Measurements from ENCODE around the gene TRIM28. TPM values are rescaled to one million over a fixed set of nuclear protein-coding genes. Genes with fewer than 3 reads are reported as not detected.

Gene TRIM28
- total RNA-seq, 2 experiments from 2014 or later = 671 to 701 TPM

GRCh38 chr19:58515259-58515658 lies 28.6 kb upstream of the TRIM28 start:
- H3K4me3 Mint-ChIP-seq = peak overlapping the region; percentile 90
- H3K27ac Mint-ChIP-seq = peak overlapping the region; percentile 64
- DNase-seq = no peak
- H3K27me3 Mint-ChIP-seq = no peaks in the 10 kb centered on the region
- H3K9me3 Mint-ChIP-seq = no peaks in the 10 kb centered on the region
- peaks cover 25% of the 10 kb centered on the region for H3K4me1 Mint-ChIP-seq
- peaks cover 26% of the 10 kb centered on the region for H3K36me3 Mint-ChIP-seq

- Mint-ChIP-seq H3K4me1 (peaks cover 29% of the 10 kb centered on the region), H3K4me3 (peak overlapping the region; percentile 90), H3K36me3 (peaks cover 26% of the 10 kb centered on the region), H3K27ac (peak overlapping the region; percentile 38), H3K27me3 (no peaks in the 10 kb centered on the region), H3K9me3 (no peaks in the 10 kb centered on the region)
- no peak for DNase-seq
Measured at GRCh38 chr19:58516246-58516836, 27.5 kb upstream of the TRIM28 start.

GRCh38 chr19:58516964-58517833 lies 26.7 kb upstream of the TRIM28 start:
- Mint-ChIP-seq H3K4me1 (peaks cover 29% of the 10 kb centered on the region), H3K4me3 (peak overlapping the region; percentile 96), H3K9me3 (no peaks in the 10 kb centered on the region), H3K36me3 (peaks cover 26% of the 10 kb centered on the region), H3K27ac (no peak overlapping the region), H3K27me3 (no peaks in the 10 kb centered on the region)
- DNase-seq = no peak

DNA sequence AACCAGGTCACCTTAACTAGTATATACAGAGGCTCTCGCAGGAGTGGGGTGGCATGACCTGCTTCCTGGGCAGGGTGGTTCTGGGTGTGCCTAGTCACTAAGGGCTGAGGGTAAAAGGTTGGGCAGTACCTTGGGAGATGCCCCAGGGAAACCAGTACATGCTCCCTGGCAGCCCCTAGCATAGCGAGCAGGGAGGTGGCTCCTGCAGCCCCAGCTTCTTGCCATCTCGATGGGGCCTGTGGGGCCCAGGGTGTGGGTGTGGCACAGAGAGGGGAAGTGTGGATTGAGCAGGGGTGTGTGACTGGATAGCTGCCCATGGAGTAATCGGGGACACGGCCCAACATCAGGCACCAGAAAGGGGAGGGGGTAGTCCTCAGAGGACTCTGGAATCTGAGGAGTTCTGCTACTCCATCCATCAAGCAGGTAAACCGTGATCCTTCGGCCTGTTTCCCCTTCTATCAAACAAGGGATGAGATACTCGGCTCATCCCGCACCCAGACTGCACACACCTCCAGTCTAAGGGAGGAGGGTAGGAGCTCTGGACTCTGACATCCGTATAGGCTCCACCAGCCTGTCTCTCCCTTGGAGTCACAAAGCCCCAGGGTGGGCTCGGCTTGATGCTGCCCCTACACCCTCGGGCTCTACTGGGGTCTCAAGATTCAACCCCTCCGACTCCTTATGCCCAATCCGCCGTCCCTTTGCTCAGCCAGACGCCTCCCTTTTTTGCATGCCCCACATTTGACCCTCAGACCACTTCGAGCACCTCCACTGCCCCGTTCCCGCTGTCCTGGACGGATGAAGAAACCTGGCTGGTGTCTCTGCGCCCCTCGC lies 25.4 kb upstream of the TRIM28 start:
- Mint-ChIP-seq H3K27ac (peak overlapping the region; percentile 88), H3K4me1 (peaks cover 29% of the 10 kb centered on the region), H3K4me3 (peak overlapping the region; percentile 96), H3K27me3 (no peaks in the 10 kb centered on the region), H3K9me3 (no peaks in the 10 kb centered on the region), H3K36me3 (peaks cover 26% of the 10 kb centered on the region)
- DNase-seq = peak; percentile 19

DNA sequence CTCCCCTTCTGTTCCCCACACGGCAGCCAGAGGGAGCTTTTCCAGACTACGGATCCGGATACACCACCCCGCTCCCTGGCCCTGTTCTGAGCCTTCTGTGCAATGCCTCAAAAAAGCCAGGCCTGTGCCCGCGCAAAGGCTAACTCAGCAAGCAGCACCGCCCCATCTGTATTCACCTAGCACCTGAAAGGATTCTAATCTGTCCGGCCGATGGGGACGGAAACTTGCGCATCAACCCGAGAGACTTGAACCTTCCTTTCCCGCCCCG lies 24.8 kb upstream of the TRIM28 start:
- H3K4me3 Mint-ChIP-seq = peak overlapping the region; percentile 96
- no peaks in the 10 kb centered on the region for H3K27me3 Mint-ChIP-seq
- peaks cover 27% of the 10 kb centered on the region for H3K4me1 Mint-ChIP-seq

DNA sequence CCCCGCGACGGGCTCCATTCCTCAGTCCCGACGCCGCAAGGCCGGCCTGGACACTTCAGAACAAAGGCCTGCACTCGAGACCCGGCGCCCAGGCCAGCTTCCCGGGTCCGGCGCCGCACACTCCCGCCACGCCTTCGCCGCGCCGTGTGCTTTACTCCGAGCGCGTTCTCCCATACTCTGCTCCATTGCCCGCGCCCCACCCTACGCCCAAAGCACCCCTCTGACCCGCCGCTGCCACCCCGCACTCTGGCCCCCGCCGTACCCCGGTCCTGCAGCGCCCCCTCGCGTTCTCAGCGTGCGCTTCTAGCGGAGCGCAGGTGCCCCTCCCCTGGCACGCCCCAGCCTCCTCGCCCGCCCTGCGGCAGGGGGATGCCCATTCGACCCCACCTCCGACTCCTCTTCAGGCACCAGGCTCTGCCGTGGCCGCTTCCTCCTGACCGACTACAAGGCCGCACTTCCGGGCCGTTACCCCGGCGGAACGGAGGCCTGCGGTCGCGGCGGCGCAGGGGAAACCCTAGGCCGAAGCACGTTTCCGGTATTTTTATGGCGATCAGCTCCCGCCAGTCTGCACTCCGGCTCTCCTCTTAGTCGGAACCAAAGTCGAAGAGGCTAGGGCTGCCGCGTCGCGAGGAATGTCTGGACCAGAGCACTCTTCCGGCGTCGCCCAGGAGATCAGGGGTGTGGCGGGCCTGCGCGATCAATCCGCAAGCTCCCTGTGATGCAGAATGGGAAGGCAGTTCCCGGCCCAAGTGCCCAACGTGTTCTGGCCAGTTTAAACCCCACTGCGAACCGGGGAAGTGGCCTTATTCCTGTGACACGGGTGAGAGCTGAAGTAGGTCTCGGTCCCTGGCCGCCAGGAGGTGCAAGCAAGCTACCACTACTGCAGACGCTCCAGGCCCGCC lies 24.3 kb upstream of the TRIM28 start, which contains the start of gene ZBTB45:
Gene ZBTB45, minus strand, starts transcription at position 456 of the 902 bp plus-strand sequence. CDS start 2,137 bp downstream, outside the sequence.
- Mint-ChIP-seq H3K27ac (peak within 1 kb of the TSS; percentile 88), H3K4me3 (peak within 1 kb of the TSS; percentile 96), H3K9me3 (no peaks in the 10 kb centered on the region), H3K27me3 (no peaks in the 10 kb centered on the region), H3K4me1 (peaks cover 27% of the 10 kb centered on the region), H3K36me3 (peaks cover 23% of the 10 kb centered on the region)
- DNase-seq = peak; percentile 94

More for the DNA sequence above, 24.8 kb upstream of the TRIM28 start:
- no peaks in the 10 kb centered on the region for H3K9me3 Mint-ChIP-seq
- H3K27ac Mint-ChIP-seq = peak overlapping the region; percentile 88
- peak; percentile 62 for DNase-seq
- peaks cover 26% of the 10 kb centered on the region for H3K36me3 Mint-ChIP-seq

GRCh38 chr19:58520257-58520599 lies 23.6 kb upstream of the TRIM28 start:
- Mint-ChIP-seq H3K36me3 (peaks cover 18% of the 10 kb centered on the region), H3K27ac (peak overlapping the region; percentile 88), H3K4me1 (peaks cover 23% of the 10 kb centered on the region), H3K27me3 (no peaks in the 10 kb centered on the region), H3K4me3 (peak overlapping the region; percentile 96), H3K9me3 (no peaks in the 10 kb centered on the region)
- no peak for DNase-seq

DNA sequence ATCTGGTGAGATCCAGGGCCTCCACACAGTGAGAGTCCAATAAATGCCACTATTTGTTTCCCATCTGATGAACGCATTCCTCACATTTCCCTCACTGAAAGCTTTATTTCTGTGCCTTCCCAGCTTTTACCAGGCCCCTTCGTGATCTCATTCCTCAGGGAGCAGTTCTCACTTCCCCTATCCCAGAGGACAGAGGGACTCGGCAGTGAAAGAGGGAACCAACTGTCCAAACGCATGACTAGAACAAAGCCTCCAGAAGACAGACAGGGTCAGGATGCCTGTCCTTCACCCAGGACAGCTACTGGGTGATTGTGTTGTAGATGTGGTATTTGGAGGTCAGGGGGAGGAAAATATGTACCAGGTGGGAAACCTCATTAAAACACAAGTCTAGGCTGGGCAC lies 22.2 kb upstream of the TRIM28 start:
- Mint-ChIP-seq H3K4me1 (peaks cover 13% of the 10 kb centered on the region), H3K4me3 (peak overlapping the region; percentile 1), H3K36me3 (peaks cover 8% of the 10 kb centered on the region), H3K9me3 (no peaks in the 10 kb centered on the region), H3K27ac (no peak overlapping the region), H3K27me3 (no peaks in the 10 kb centered on the region)
- DNase-seq = no peak

DNA sequence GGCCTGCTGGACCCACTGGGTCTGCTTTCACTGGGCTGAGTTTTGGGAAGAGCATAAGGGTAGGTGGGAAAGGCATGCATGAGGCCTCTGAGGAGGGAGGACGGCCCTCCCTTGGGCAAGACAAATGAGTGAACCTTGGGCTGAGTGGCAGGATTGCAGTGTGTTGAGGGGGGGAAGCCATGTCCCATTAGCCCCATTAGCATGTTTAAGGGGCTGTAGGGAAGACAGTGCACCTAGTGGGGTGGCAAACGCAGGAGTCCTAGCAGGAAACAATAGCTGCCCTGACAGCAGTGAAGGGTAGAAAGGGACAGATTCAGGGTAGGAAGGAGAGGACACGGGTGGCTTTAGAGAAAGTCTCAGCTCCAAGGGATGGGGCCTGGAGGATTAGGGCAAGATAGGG lies 21.2 kb upstream of the TRIM28 start:
- DNase-seq = no peak
- no peaks in the 10 kb centered on the region for H3K27me3 Mint-ChIP-seq
- H3K4me1 Mint-ChIP-seq = peaks cover 11% of the 10 kb centered on the region
- peaks cover 4% of the 10 kb centered on the region for H3K36me3 Mint-ChIP-seq
- H3K9me3 Mint-ChIP-seq = no peaks in the 10 kb centered on the region
- H3K4me3 Mint-ChIP-seq = no peak overlapping the region
- H3K27ac Mint-ChIP-seq = no peak overlapping the region

GRCh38 chr19:58529405-58529804 lies 14.5 kb upstream of the TRIM28 start:
- Mint-ChIP-seq H3K27me3 (no peaks in the 10 kb centered on the region), H3K36me3 (no peaks in the 10 kb centered on the region), H3K27ac (no peak overlapping the region), H3K4me1 (no peaks in the 10 kb centered on the region), H3K9me3 (no peaks in the 10 kb centered on the region), H3K4me3 (no peak overlapping the region)
- no peak for DNase-seq

GRCh38 chr19:58531034-58531840 lies 12.6 kb upstream of the TRIM28 start:
- Mint-ChIP-seq H3K4me3 (no peak overlapping the region), H3K9me3 (no peaks in the 10 kb centered on the region), H3K27me3 (no peaks in the 10 kb centered on the region), H3K27ac (no peak overlapping the region), H3K4me1 (no peaks in the 10 kb centered on the region), H3K36me3 (no peaks in the 10 kb centered on the region)
- no peak for DNase-seq

- Mint-ChIP-seq H3K36me3 (no peaks in the 10 kb centered on the region), H3K27me3 (peaks cover 21% of the 10 kb centered on the region)
- DNase-seq = no peak
Measured at GRCh38 chr19:58535857-58536256, 8.0 kb upstream of the TRIM28 start.

GRCh38 chr19:58536852-58537798 lies 6.7 kb upstream of the TRIM28 start:
- peak overlapping the region; percentile 80 for H3K4me3 Mint-ChIP-seq
- no peaks in the 10 kb centered on the region for H3K36me3 Mint-ChIP-seq
- DNase-seq = no peak
- no peak overlapping the region for H3K27ac Mint-ChIP-seq
- H3K27me3 Mint-ChIP-seq = peaks cover 28% of the 10 kb centered on the region
- H3K9me3 Mint-ChIP-seq = no peaks in the 10 kb centered on the region
- peaks cover 5% of the 10 kb centered on the region for H3K4me1 Mint-ChIP-seq

More at GRCh38 chr19:58535857-58536256, 8.0 kb upstream of the TRIM28 start:
- Mint-ChIP-seq H3K27ac (no peak overlapping the region), H3K9me3 (no peaks in the 10 kb centered on the region), H3K4me1 (peaks cover 5% of the 10 kb centered on the region), H3K4me3 (no peak overlapping the region)

All from activated naive CD8-positive, alpha-beta T cell treated with anti-CD3 and anti-CD28 coated beads for 36 hours (primary cell).